Fibroblast of villous mesenchyme (primary cell): ENCODE data around the gene BMPR1A. TPM values are rescaled to one million over a fixed set of nuclear protein-coding genes. Genes with fewer than 3 reads are reported as not detected.
A peak's percentile ranks its signal among the peaks of the same experiment; 100 is the strongest.

Source experiments
- DNase-seq: peaks from one replicate; pipeline ENCODE4 v3.0.0-alpha.2; 2010; ENCODE audit warnings: low read depth
- H3K4me3 ChIP-seq: 2 replicates; pipeline ENCODE4 v1.5.1; 2011; ENCODE audit warnings: low read depth, mild to moderate bottlenecking, low read length
- total RNA-seq: library from RNA; depleted of rRNA; stranded (reverse); fragments of >200 nt; gene quantifications from 2 replicates; pipeline ENCODE4 v1.2.3, GENCODE V29; 2012
- TF ChIP-seq, protein P1 (sequence below): IDR thresholded peaks from 2 replicates; pipeline ENCODE4 v1.5.1; 2012; ENCODE audit warnings: low read depth, mild to moderate bottlenecking, low read length; ENCODE audit not compliant: insufficient read depth

Gene BMPR1A
- total RNA-seq, 1 donor, result 70.8 TPM

DNA sequence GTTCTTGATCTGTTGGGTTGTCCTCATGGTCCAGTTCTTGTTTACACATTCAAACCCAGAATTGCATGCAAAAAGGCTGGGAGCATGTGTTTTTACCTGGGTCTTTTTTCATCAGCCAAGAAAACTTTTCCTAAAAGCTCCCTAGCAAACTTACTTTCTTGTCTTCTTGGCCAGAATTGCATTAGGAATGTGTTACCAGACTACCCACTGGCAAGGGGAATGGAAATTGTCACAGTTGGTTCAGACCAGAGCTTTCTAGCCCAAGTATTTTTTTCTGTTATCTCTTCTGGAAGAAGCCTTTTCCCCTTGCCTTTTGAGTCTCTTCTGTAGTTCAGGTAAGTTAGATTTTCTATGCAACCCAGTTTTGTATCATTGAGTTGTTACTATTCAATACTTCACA lies 77.5 kb downstream of the BMPR1A start:
- no peak overlapping the region for H3K4me3 ChIP-seq
- DNase-seq, result no peak
- TF ChIP-seq, protein P1, sequence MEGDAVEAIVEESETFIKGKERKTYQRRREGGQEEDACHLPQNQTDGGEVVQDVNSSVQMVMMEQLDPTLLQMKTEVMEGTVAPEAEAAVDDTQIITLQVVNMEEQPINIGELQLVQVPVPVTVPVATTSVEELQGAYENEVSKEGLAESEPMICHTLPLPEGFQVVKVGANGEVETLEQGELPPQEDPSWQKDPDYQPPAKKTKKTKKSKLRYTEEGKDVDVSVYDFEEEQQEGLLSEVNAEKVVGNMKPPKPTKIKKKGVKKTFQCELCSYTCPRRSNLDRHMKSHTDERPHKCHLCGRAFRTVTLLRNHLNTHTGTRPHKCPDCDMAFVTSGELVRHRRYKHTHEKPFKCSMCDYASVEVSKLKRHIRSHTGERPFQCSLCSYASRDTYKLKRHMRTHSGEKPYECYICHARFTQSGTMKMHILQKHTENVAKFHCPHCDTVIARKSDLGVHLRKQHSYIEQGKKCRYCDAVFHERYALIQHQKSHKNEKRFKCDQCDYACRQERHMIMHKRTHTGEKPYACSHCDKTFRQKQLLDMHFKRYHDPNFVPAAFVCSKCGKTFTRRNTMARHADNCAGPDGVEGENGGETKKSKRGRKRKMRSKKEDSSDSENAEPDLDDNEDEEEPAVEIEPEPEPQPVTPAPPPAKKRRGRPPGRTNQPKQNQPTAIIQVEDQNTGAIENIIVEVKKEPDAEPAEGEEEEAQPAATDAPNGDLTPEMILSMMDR, result no peak

DNA sequence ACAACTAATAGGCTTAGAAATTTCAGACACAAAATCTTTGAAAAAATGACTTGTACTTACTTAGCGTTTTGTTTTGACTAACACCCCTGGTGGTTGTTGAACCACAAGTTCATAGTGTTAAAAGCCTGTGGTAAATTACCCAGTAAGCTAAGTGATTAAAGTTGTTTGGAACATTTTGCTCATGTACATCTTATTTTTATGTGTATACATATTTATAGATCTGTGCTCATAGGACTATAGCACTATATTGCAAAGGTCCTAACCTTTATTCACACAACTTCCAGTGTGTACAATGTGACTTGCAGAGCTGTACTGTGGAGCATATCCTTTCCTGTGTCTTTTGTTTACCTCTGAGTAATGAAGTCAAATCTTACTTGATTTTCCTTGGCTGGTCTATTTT lies 79.6 kb downstream of the BMPR1A start:
- no peak overlapping the region for H3K4me3 ChIP-seq
- TF ChIP-seq, protein P1, result peak; percentile 21
- DNase-seq, result peak; percentile 81

DNA sequence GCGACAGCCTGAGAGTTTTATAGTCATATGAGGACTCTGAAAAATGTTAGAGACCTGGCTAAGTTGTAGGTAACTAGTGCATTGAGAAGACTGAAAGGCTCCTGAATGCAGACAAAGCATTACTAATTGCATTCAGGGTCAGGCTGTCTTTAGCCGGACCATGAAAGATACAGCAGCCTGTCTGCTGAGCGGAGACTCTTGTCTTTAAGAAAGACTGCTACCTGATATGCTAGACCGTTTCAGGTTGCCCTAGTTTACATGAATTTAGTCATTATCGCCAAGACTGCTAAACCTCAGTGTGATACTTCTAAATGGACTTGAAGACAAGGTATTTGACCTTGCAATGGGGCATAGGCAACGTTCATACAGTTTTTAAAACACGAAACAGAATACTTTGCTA lies 81.2 kb downstream of the BMPR1A start:
- no peak for DNase-seq
- TF ChIP-seq, protein P1, result no peak
- no peak overlapping the region for H3K4me3 ChIP-seq

DNA sequence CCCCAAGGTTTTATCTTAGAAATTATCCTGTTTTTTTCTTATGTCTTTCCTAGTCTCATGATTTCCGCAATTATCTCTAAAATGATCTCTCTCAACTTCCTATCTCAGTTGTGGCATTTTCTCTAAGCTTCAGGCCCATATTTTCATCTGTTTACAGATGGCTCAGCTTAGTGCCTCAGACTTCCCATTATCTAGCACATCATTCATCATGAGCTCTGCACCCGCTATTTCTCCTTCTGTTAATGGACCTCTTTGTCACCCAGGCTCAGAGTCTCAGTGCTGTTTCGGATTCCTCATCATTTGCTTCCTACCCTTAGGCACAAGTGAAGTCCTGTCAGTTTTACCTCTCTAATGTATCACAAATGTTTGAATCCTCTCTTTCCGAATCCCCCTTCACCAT lies 84.1 kb downstream of the BMPR1A start:
- no peak overlapping the region for H3K4me3 ChIP-seq
- TF ChIP-seq, protein P1, result no peak
- no peak for DNase-seq

DNA sequence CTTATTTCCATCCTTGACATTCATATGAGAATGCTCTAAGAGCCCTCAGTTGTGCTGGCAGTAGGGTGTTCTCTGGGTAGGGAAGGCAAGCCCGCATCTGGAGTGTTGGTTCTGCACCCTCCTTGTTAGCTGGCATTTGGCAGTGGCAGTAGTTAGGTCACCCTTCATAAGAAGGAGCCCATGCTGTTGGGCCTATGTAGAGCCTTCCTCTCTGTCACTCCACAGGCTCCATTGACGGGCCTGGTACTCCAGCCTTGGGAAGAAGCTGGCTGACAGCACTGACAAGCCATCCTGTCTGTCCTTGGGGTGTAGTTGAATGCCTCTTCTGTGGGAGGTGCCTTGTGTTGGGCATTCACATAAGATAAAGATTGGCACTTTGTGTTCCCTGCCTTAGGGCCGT lies 89.7 kb downstream of the BMPR1A start:
- no peak for DNase-seq
- H3K4me3 ChIP-seq, result no peak overlapping the region
- TF ChIP-seq, protein P1, result no peak

DNA sequence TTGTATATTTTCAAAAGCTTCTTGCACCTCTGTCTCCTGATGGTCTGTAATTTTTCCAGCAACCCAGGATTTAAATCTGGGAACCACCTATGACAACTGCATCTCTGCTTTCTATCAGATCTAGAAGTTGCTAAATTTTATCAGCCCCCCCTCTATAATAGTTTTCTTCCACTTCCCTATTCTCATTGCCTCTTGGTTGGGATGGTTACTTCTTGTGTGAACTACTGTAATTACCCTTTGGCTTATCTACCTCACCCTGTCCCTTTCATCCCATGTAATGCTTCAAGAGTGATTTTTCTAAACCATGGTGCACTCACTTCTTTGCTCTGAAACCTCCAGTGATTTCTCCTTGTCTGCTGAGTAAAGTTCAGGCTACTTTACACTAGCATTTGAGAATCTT lies 92.3 kb downstream of the BMPR1A start:
- TF ChIP-seq, protein P1, result no peak
- no peak overlapping the region for H3K4me3 ChIP-seq
- DNase-seq, result no peak

DNA sequence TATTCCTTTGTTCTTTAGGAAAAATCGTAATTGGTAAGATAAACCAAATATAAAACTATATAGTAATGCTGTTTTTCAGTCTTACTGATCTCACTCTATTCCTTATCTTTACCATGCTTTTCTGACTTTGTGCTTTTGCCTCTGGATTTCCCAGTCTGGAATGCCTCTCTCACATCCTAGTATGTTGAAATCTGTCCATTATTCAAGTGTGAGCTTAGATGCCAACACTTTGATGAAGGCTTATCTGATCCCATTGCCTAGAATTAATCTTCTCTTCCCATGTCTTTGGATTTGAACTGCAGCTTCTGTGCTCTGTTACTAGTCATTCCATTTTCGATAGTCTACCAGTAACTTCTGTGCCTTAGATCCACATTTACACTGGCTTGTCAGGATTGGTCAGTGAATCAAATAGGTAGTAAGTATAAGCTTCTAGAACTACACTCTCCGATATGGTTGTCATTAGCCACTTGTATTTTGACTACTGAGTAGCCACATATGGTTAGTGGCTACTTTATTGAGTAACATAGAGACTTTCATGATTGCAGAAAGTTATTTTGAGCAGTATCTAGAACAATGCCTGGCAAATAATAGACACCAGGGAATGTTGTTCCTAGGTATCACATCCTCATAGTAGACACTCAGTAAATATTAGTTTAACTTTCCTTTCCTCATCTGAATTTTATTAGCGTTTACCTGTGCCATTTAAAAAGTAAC lies 92.9 kb downstream of the BMPR1A start:
- H3K4me3 ChIP-seq, result no peak overlapping the region
- TF ChIP-seq, protein P1, result no peak
- DNase-seq, result no peak
